Effector memory CD4-positive, alpha-beta T cell (primary cell): ENCODE measurements around the gene LYRM9.

Source experiments
- DNase-seq, 3 donors: peaks; one replicate each; pipeline ENCODE4 v3.0.0-alpha.2; 2020
- H3K27ac ChIP-seq: 2 replicates; pipeline ENCODE4 v1.7.0; 2013; ENCODE audit warnings: mild to moderate bottlenecking, low read length, moderate library complexity; ENCODE audit not compliant: insufficient read depth, poor library complexity, severe bottlenecking
- H3K27me3 ChIP-seq: replicated peaks from 2 replicates; pipeline ENCODE4 v1.7.0; 2013; ENCODE audit warnings: mild to moderate bottlenecking, low read length; ENCODE audit not compliant: insufficient read depth, control insufficient read depth, poor library complexity, severe bottlenecking
- H3K36me3 ChIP-seq: 2 replicates; pipeline ENCODE4 v1.7.0; 2013; ENCODE audit warnings: mild to moderate bottlenecking, low read length, moderate library complexity; ENCODE audit not compliant: control insufficient read depth, insufficient read depth
- H3K4me1 ChIP-seq: 2 replicates; pipeline ENCODE4 v1.7.0; 2013; ENCODE audit warnings: low read length, mild to moderate bottlenecking; ENCODE audit not compliant: control insufficient read depth, insufficient read depth, poor library complexity, severe bottlenecking
- H3K4me3 ChIP-seq: 2 replicates; pipeline ENCODE4 v1.7.0; 2013; ENCODE audit warnings: low read length, low read depth, mild to moderate bottlenecking; ENCODE audit not compliant: insufficient read depth, poor library complexity, severe bottlenecking
- H3K9me3 ChIP-seq: 2 replicates; pipeline ENCODE4 v1.7.0; 2013; ENCODE audit warnings: mild to moderate bottlenecking, low read length, moderate library complexity; ENCODE audit not compliant: control insufficient read depth

LYRM9 gene

GRCh38 chr17:27906623-27907022 is 13.5 kb upstream of the LYRM9 start:
- H3K27ac ChIP-seq: no peak overlapping the region
- H3K36me3 ChIP-seq: no peaks in the 10 kb centered on the region
- peaks cover 3% of the 10 kb centered on the region for H3K27me3 ChIP-seq
- no peak for DNase-seq
- no peaks in the 10 kb centered on the region for H3K4me1 ChIP-seq
- no peak overlapping the region for H3K4me3 ChIP-seq
- no peaks in the 10 kb centered on the region for H3K9me3 ChIP-seq

DNA sequence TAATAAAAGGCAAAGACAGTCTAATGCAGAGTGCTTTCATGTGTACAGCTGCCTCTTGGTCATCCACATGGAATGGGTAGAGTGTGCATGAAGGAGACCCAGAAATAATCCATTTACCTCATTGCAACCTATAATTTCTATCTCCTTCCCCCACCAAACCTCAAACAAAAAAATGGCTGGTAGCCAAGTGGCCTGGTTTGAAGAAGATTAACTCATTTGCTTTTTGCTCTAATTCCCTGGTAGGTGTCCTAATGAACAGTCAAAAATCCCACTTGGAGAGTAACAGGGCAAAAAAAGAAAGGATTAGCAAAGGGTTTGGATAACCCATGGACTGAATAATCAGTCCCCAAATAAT is 13.0 kb upstream of the LYRM9 start:
- H3K27ac ChIP-seq: no peak overlapping the region
- no peaks in the 10 kb centered on the region for H3K36me3 ChIP-seq
- no peaks in the 10 kb centered on the region for H3K4me1 ChIP-seq
- DNase-seq: no peak
- peaks cover 3% of the 10 kb centered on the region for H3K27me3 ChIP-seq
- no peak overlapping the region for H3K4me3 ChIP-seq
- H3K9me3 ChIP-seq: no peaks in the 10 kb centered on the region

GRCh38 chr17:27905447-27906225 is 12.5 kb upstream of the LYRM9 start:
- no peak for DNase-seq
- no peak overlapping the region for H3K27ac ChIP-seq
- H3K9me3 ChIP-seq: no peaks in the 10 kb centered on the region
- H3K27me3 ChIP-seq: peaks cover 3% of the 10 kb centered on the region
- H3K4me3 ChIP-seq: no peak overlapping the region
- H3K4me1 ChIP-seq: no peaks in the 10 kb centered on the region
- H3K36me3 ChIP-seq: no peaks in the 10 kb centered on the region

DNA sequence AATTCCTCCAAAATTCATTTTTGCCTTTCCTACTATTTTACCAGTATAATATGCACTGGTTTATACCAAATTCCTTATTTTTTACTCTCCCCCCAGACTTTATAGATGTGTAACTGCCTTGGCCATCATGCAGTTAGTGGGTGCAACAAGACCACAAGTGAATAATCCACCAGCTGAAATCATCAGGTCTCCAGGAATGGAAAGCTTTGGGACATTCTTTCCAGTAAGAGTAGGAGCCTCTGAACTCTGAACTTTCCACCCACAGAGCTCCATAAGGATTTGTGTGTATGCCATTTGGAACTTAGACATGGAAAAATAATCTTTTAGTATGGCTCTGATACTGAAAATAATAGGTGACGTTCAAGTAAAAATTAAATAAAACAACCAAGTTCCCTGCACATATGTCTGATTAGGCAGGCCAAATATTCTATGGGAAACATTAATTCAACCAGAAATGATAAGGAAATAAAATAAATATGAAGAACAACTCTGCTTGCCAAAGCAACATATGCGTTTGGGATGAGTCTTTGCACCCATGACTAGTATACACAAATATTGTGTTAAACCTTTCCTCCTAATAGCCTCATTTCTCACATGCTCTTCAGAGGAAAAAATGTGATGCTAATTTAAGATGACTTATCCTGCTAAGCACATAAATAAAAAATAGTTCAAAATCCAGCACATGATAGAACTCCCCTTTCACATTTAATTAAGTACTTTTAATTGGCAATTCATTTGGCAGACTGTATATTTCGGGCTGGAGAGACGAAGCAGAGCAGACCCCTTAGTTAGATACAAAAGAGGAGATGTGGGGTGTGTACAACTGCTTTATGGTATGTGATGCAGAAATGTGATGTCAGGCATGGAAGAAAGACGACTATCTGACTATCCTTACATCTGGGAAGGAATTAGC is 11.6 kb upstream of the LYRM9 start:
- Histone ChIP-seq H3K9me3 (no peaks in the 10 kb centered on the region), H3K4me1 (no peaks in the 10 kb centered on the region), H3K27ac (no peak overlapping the region), H3K36me3 (no peaks in the 10 kb centered on the region), H3K4me3 (no peak overlapping the region), H3K27me3 (peaks cover 3% of the 10 kb centered on the region)
- no peak for DNase-seq

- DNase-seq: no peak
- H3K9me3 ChIP-seq: no peaks in the 10 kb centered on the region
- H3K27ac ChIP-seq: no peak overlapping the region
- H3K36me3 ChIP-seq: no peaks in the 10 kb centered on the region
- H3K27me3 ChIP-seq: peaks cover 3% of the 10 kb centered on the region
- H3K4me1 ChIP-seq: no peaks in the 10 kb centered on the region
- H3K4me3 ChIP-seq: no peak overlapping the region
Observed at GRCh38 chr17:27904114-27904513, 10.9 kb upstream of the LYRM9 start.

- Histone ChIP-seq H3K9me3 (no peaks in the 10 kb centered on the region), H3K27me3 (peaks cover 3% of the 10 kb centered on the region), H3K36me3 (no peaks in the 10 kb centered on the region), H3K4me1 (no peaks in the 10 kb centered on the region), H3K4me3 (no peak overlapping the region), H3K27ac (no peak overlapping the region)
- no peak for DNase-seq
Observed at GRCh38 chr17:27899525-27899924, 6.4 kb upstream of the LYRM9 start.

GRCh38 chr17:27898096-27898495 is 4.9 kb upstream of the LYRM9 start:
- H3K36me3 ChIP-seq: no peaks in the 10 kb centered on the region
- peaks cover 3% of the 10 kb centered on the region for H3K27me3 ChIP-seq
- H3K27ac ChIP-seq: no peak overlapping the region
- no peaks in the 10 kb centered on the region for H3K9me3 ChIP-seq
- DNase-seq: no peak
- no peak overlapping the region for H3K4me3 ChIP-seq
- H3K4me1 ChIP-seq: no peaks in the 10 kb centered on the region

GRCh38 chr17:27896701-27897100 is 3.5 kb upstream of the LYRM9 start:
- no peak for DNase-seq
- no peaks in the 10 kb centered on the region for H3K9me3 ChIP-seq
- no peak overlapping the region for H3K4me3 ChIP-seq
- H3K4me1 ChIP-seq: peaks cover 4% of the 10 kb centered on the region
- no peak overlapping the region for H3K27ac ChIP-seq
- no peaks in the 10 kb centered on the region for H3K27me3 ChIP-seq
- H3K36me3 ChIP-seq: no peaks in the 10 kb centered on the region

DNA sequence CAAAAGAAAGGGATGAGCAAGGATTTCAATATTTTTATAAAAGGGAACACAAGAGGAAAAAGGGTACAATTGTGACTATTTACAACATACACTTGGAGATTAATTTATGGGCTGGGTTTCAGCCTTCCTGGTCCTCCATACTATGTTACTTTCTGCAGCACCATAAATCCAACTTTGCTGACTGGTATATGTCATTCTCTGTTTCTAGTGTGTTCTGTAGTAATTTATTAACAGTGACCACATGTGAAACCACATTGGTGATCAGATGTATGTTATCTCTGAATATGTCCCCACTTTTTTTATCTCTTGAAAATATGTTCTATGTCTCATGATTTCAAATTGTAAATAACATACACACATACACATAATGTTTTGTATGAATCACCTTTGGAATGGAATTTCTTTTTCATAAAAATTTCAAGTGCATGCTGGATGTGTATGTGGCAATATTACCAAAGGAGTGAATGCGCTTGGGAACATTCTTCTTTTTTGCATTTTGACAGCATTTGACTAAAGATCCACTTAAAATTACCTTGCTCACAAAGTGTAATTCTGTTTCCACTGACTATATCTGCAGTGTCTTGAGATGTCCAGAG is 2.9 kb upstream of the LYRM9 start:
- Histone ChIP-seq H3K4me3 (no peak overlapping the region), H3K9me3 (no peaks in the 10 kb centered on the region), H3K27ac (no peak overlapping the region), H3K36me3 (no peaks in the 10 kb centered on the region), H3K4me1 (peaks cover 4% of the 10 kb centered on the region), H3K27me3 (no peaks in the 10 kb centered on the region)
- no peak for DNase-seq
